Parathyroid adenoma (tissue), 2 donors: Measurements from ENCODE around the gene PTPRT.
A peak's percentile ranks its signal among the peaks of the same experiment; 100 is the strongest.

Experiments
- H2AFZ ChIP-seq: fragments of 300-600 bp; sonication (generic); one replicate; pipeline ENCODE4 v1.7.0; 2017; ENCODE audit warnings: antibody characterized with exemption, mild to moderate bottlenecking
- H3K27ac ChIP-seq: fragments of 300-600 bp; sonication (generic); one replicate; pipeline ENCODE4 v1.7.0; 2017
- H3K27me3 ChIP-seq: fragments of 300-600 bp; sonication (generic); one replicate; pipeline ENCODE4 v1.7.0; 2017; ENCODE audit warnings: low read length; ENCODE audit not compliant: control insufficient read depth, insufficient read depth
- H3K36me3 ChIP-seq: fragments of 300-600 bp; sonication (generic); one replicate; pipeline ENCODE4 v1.7.0; 2017; ENCODE audit warnings: low read length; ENCODE audit not compliant: control insufficient read depth, insufficient read depth
- H3K4me1 ChIP-seq: fragments of 300-600 bp; sonication (generic); one replicate; pipeline ENCODE4 v1.7.0; 2017; ENCODE audit warnings: control low read depth
- H3K4me2 ChIP-seq: fragments of 300-600 bp; sonication (generic); one replicate; pipeline ENCODE4 v1.7.0; 2017; ENCODE audit warnings: low read length
- H3K4me3 ChIP-seq: fragments of 300-600 bp; sonication (generic); one replicate; pipeline ENCODE4 v1.7.0; 2017; ENCODE audit warnings: low read depth, low read length
- H3K79me2 ChIP-seq: fragments of 300-600 bp; sonication (generic); one replicate; pipeline ENCODE4 v1.7.0; 2017; ENCODE audit warnings: control low read depth
- H3K9ac ChIP-seq: fragments of 300-600 bp; sonication (generic); one replicate; pipeline ENCODE4 v1.7.0; 2017; ENCODE audit warnings: mild to moderate bottlenecking
- H3K9me3 ChIP-seq: fragments of 300-600 bp; sonication (generic); one replicate; pipeline ENCODE4 v1.7.0; 2017; ENCODE audit warnings: low read length; ENCODE audit not compliant: control insufficient read depth
- CTCF ChIP-seq: fragments of 300-600 bp; sonication (generic); IDR thresholded peaks from one replicate; pipeline ENCODE4 v1.7.0; 2017; ENCODE audit warnings: antibody characterized with exemption, mild to moderate bottlenecking
- donor health status: primary hyperparathyroidism.

PTPRT gene

GRCh38 chr20:42474646-42475045 is 715.1 kb downstream of the PTPRT start:
- Histone ChIP-seq H3K9me3 (no peaks in the 10 kb centered on the region), H3K79me2 (peaks cover 3% of the 10 kb centered on the region), H2AFZ (no peak overlapping the region)

GRCh38 chr20:42472198-42472597 is 717.5 kb downstream of the PTPRT start:
- Histone ChIP-seq H3K27me3 (no peaks in the 10 kb centered on the region), H3K9me3 (no peaks in the 10 kb centered on the region), H3K4me3 (no peak overlapping the region), H3K9ac (no peak overlapping the region), H3K79me2 (no peaks in the 10 kb centered on the region), H3K4me1 (peaks cover 8% of the 10 kb centered on the region), H3K36me3 (no peaks in the 10 kb centered on the region), H3K4me2 (no peak overlapping the region), H2AFZ (no peak overlapping the region), H3K27ac (no peak overlapping the region)
- no peak for TF ChIP-seq CTCF

More at GRCh38 chr20:42474646-42475045, 715.1 kb downstream of the PTPRT start:
- Histone ChIP-seq H3K4me1 (peaks cover 8% of the 10 kb centered on the region), H3K4me3 (no peak overlapping the region), H3K9ac (no peak overlapping the region), H3K4me2 (no peak overlapping the region), H3K27me3 (no peaks in the 10 kb centered on the region), H3K27ac (no peak overlapping the region), H3K36me3 (no peaks in the 10 kb centered on the region)
- no peak for TF ChIP-seq CTCF

- no peak for TF ChIP-seq CTCF
- Histone ChIP-seq H2AFZ (no peak overlapping the region), H3K9ac (no peak overlapping the region), H3K4me2 (no peak overlapping the region), H3K79me2 (no peaks in the 10 kb centered on the region), H3K4me3 (no peak overlapping the region), H3K27me3 (no peaks in the 10 kb centered on the region), H3K9me3 (no peaks in the 10 kb centered on the region), H3K27ac (no peak overlapping the region), H3K36me3 (no peaks in the 10 kb centered on the region), H3K4me1 (peaks cover 10% of the 10 kb centered on the region)
These were observed 727.6 kb downstream of the PTPRT start for GRCh38 chr20:42461965-42462593.

- no peaks in the 10 kb centered on the region for H3K79me2 ChIP-seq
- peaks cover 10% of the 10 kb centered on the region for H3K4me1 ChIP-seq
- peak overlapping the region; percentile 40 for H3K27ac ChIP-seq
- H3K4me2 ChIP-seq = no peak overlapping the region
- H3K9me3 ChIP-seq = no peaks in the 10 kb centered on the region
- no peak overlapping the region for H2AFZ ChIP-seq
- H3K4me3 ChIP-seq = no peak overlapping the region
- no peaks in the 10 kb centered on the region for H3K27me3 ChIP-seq
- no peaks in the 10 kb centered on the region for H3K36me3 ChIP-seq
- TF ChIP-seq CTCF = no peak
- no peak overlapping the region for H3K9ac ChIP-seq
These were observed 728.4 kb downstream of the PTPRT start for GRCh38 chr20:42461291-42461690.

- Histone ChIP-seq H3K27ac (no peak overlapping the region), H3K4me3 (no peak overlapping the region), H3K9ac (no peak overlapping the region), H2AFZ (no peak overlapping the region), H3K9me3 (no peaks in the 10 kb centered on the region), H3K4me2 (no peak overlapping the region), H3K4me1 (peaks cover 5% of the 10 kb centered on the region), H3K79me2 (no peaks in the 10 kb centered on the region), H3K27me3 (no peaks in the 10 kb centered on the region), H3K36me3 (no peaks in the 10 kb centered on the region)
- TF ChIP-seq CTCF = no peak
These were observed 742.4 kb downstream of the PTPRT start for GRCh38 chr20:42447270-42447669.
